HepG2 (cell line): Measurements from ENCODE around the gene MPZL3. TPM values are rescaled to one million over a fixed set of nuclear protein-coding genes. Genes with fewer than 3 reads are reported as not detected.
A peak's percentile ranks its signal among the peaks of the same experiment; 100 is the strongest.

Experiments used
- CEBPG ChIP-seq: IDR thresholded peaks from 2 replicates; pipeline ENCODE4 v1.6.1; 2016
- IRF1 ChIP-seq: sonication (generic); formaldehyde crosslinking; IDR thresholded peaks from 2 replicates; pipeline ENCODE4 v1.4.0; 2020; ENCODE audit warnings: low read depth, mild to moderate bottlenecking, missing genetic modification reagents
- KLF6 ChIP-seq: IDR thresholded peaks from 2 replicates; pipeline ENCODE4 v1.8.0; 2016; ENCODE audit warnings: missing biosample characterization, missing genetic modification reagents
- KMT2A ChIP-seq: sonication (generic); formaldehyde crosslinking; IDR thresholded peaks from 2 replicates; pipeline ENCODE4 v1.4.0; 2020; ENCODE audit warnings: missing genetic modification reagents
- MBNL3 ChIP-seq: fragments of 250-450 bp; sonication (Bioruptor Pico); conservative IDR thresholded peaks from 2 replicates; pipeline ENCODE4 v1.8.0; 2022; ENCODE audit warnings: mild to moderate bottlenecking, inconsistent platforms
- MEIS2 ChIP-seq: sonication (generic); formaldehyde crosslinking; IDR thresholded peaks from 2 replicates; pipeline ENCODE4 v1.9.0; 2021; ENCODE audit warnings: mild to moderate bottlenecking, missing genetic modification reagents
- NFE2L1 ChIP-seq: sonication (generic); formaldehyde crosslinking; IDR thresholded peaks from 2 replicates; pipeline ENCODE4 v1.4.0; 2020; ENCODE audit warnings: missing genetic modification reagents, mild to moderate bottlenecking, borderline replicate concordance
- NKX3-1 ChIP-seq: sonication (generic); formaldehyde crosslinking; IDR thresholded peaks from 2 replicates; pipeline ENCODE4 v1.5.0; 2020; ENCODE audit warnings: missing genetic modification reagents
- PHF21A ChIP-seq: sonication (generic); formaldehyde crosslinking; IDR thresholded peaks from 2 replicates; pipeline ENCODE4 v1.5.0; 2020; ENCODE audit warnings: mild to moderate bottlenecking, missing genetic modification reagents
- SMARCE1 ChIP-seq: fragments of 450-650 bp; IDR thresholded peaks from 2 replicates; pipeline ENCODE4 v1.6.1; 2017; ENCODE audit warnings: borderline replicate concordance
- SNAPC2 ChIP-seq: sonication (generic); formaldehyde crosslinking; IDR thresholded peaks from 2 replicates; pipeline ENCODE4 v1.8.1; 2022; ENCODE audit warnings: mild to moderate bottlenecking, missing genetic modification reagents
- TBX2 ChIP-seq: sonication (generic); formaldehyde crosslinking; IDR thresholded peaks from 2 replicates; pipeline ENCODE4 v1.5.0; 2020; ENCODE audit warnings: missing genetic modification reagents, mild to moderate bottlenecking, borderline replicate concordance
- TP53 ChIP-seq: sonication (generic); formaldehyde crosslinking; conservative IDR thresholded peaks from 2 replicates; pipeline ENCODE4 v1.4.0; 2020; ENCODE audit warnings: missing genetic modification reagents
- TRAFD1 ChIP-seq: sonication (generic); formaldehyde crosslinking; IDR thresholded peaks from 2 replicates; pipeline ENCODE4 v1.5.1; 2020; ENCODE audit warnings: missing genetic modification reagents, mild to moderate bottlenecking, borderline replicate concordance
- WIZ ChIP-seq: sonication (generic); formaldehyde crosslinking; IDR thresholded peaks from 2 replicates; pipeline ENCODE4 v1.5.1; 2020; ENCODE audit warnings: mild to moderate bottlenecking, missing genetic modification reagents
- ZBTB10 ChIP-seq: sonication (generic); formaldehyde crosslinking; IDR thresholded peaks from 2 replicates; pipeline ENCODE4 v1.4.0; 2020; ENCODE audit warnings: missing genetic modification reagents, borderline replicate concordance
- ZNF101 ChIP-seq: sonication (generic); formaldehyde crosslinking; IDR thresholded peaks from 2 replicates; pipeline ENCODE4 v1.4.0; 2020; ENCODE audit warnings: mild to moderate bottlenecking, low read depth, missing genetic modification reagents, borderline replicate concordance
- ZNF549 ChIP-seq: sonication (generic); formaldehyde crosslinking; IDR thresholded peaks from 2 replicates; pipeline ENCODE4 v1.5.0; 2020; ENCODE audit warnings: missing genetic modification reagents
- ZNF816 ChIP-seq: sonication (generic); formaldehyde crosslinking; IDR thresholded peaks from 2 replicates; pipeline ENCODE4 v1.8.0; 2022; ENCODE audit warnings: missing genetic modification reagents, mild to moderate bottlenecking, borderline replicate concordance
- polyA plus RNA-seq, 8 experiments: library from polyadenylated mRNA; depleted of rRNA in 3 of 8; stranded (reverse) in 7 of 8; unstranded in 1 of 8; fragments of >200 nt; fragmentation: Illumina TruSeq in 4 of 8; extraction: Trizol in 4 of 8; gene quantifications; 2 replicates each; pipeline versions ENCODE4 v1.2.1 to v1.2.3, GENCODE V29; 2011 to 2016; ENCODE audit warnings: low read depth in 4 of 8, missing spikeins in 1 of 8, mixed read lengths in 1 of 8; ENCODE audit not compliant: insufficient read depth in 1 of 8
- total RNA-seq, 5 experiments: library from RNA; depleted of rRNA; stranded (reverse); fragments of >200 nt; fragmentation: Illumina TruSeq; extraction: Trizol; gene quantifications; 2 replicates each; pipeline ENCODE4 v1.2.3, GENCODE V29; 2016; ENCODE audit warnings: low read depth in 1 of 5

Gene MPZL3
- total and polyA plus RNA-seq, 2 of the 13 experiments (the other 11 are each of a cell fraction or from before 2014, with no cell fraction given) = 5.3 to 9.3 TPM

- TF ChIP-seq KMT2A (CRISPR knock-in tag) (0 out of 2 replicates have a peak, but pooled peaks have one; percentile 53), NFE2L1 (no peak; the same call in 1 of the 2 replicates), ZBTB10 (no peak), IRF1 (no peak), ZNF101 (CRISPR knock-in tag) (no peak), MEIS2 (CRISPR knock-in tag) (0 out of 2 replicates have a peak, but pooled peaks have one; percentile 18), MBNL3 (CRISPR knock-in tag) (no peak), ZNF549 (CRISPR knock-in tag) (no peak), TBX2 (peak; percentile 58; the same call in 1 of the 2 replicates), PHF21A (CRISPR knock-in tag) (peak; percentile 50; the same call in 1 of the 2 replicates), TRAFD1 (CRISPR knock-in tag) (no peak), SMARCE1 (no peak), NKX3-1 (CRISPR knock-in tag) (0 out of 2 replicates have a peak, but pooled peaks have one; percentile 24), WIZ (CRISPR knock-in tag) (peak; percentile 89; the same call in 1 of the 2 replicates), ZNF816 (CRISPR knock-in tag) (no peak), TP53 (CRISPR knock-in tag) (no peak), CEBPG (CRISPR knock-in tag) (no peak; the same call in 1 of the 2 replicates), KLF6 (CRISPR knock-in tag) (no peak), SNAPC2 (CRISPR knock-in tag) (no peak)
Observed at GRCh38 chr11:118251858-118252652, at the start of gene MPZL3 (continued).
